Measurements from ENCODE around the gene TRIO. TPM values are rescaled to one million over a fixed set of nuclear protein-coding genes. Genes with fewer than 3 reads are reported as not detected.

TRIO gene
- total RNA-seq, 1 experiment from 2014 or later, result 99.8 TPM

DNA sequence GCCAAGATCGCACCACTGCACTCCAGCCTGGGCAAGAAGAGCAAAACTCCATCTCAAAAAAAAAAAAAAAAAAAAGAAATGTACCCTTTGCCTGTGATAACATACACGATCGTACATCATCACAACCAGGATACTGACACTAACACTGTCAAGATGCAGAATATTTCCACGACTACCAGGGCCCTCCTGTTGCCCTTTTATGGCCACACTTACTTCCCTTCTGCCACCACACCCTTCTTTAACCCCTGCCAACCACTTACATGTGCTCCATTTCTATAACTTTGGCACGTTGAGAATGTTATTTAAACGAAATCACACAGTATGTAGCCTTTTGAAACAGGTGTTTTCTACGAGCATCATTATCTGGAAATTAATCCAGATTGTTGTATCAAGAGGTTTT, 369.4 kb downstream of the TRIO start:
- no peak for TF ChIP-seq EZH2 (IDR thresholded peaks at IDR 0.05; ENCODE audit: borderline replicate concordance, low read depth, low read length, poor library complexity, severe bottlenecking)
- TF ChIP-seq, protein P1, sequence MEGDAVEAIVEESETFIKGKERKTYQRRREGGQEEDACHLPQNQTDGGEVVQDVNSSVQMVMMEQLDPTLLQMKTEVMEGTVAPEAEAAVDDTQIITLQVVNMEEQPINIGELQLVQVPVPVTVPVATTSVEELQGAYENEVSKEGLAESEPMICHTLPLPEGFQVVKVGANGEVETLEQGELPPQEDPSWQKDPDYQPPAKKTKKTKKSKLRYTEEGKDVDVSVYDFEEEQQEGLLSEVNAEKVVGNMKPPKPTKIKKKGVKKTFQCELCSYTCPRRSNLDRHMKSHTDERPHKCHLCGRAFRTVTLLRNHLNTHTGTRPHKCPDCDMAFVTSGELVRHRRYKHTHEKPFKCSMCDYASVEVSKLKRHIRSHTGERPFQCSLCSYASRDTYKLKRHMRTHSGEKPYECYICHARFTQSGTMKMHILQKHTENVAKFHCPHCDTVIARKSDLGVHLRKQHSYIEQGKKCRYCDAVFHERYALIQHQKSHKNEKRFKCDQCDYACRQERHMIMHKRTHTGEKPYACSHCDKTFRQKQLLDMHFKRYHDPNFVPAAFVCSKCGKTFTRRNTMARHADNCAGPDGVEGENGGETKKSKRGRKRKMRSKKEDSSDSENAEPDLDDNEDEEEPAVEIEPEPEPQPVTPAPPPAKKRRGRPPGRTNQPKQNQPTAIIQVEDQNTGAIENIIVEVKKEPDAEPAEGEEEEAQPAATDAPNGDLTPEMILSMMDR (conservative IDR thresholded peaks at IDR 0.05; ENCODE audit: low read depth, low read length), result no peak
- Histone ChIP-seq H3K4me3 (ENCODE audit: low read depth, low read length, poor library complexity, severe bottlenecking) (no peak overlapping the region), H3K27ac (ENCODE audit: low read depth, low read length, poor library complexity, severe bottlenecking) (no peak overlapping the region), H3K27me3 (replicated peaks; ENCODE audit: insufficient read depth, low read depth, low read length, poor library complexity) (no peaks in the 10 kb centered on the region), H3K9me3 (ENCODE audit: low read depth, low read length, poor library complexity, severe bottlenecking) (no peaks in the 10 kb centered on the region), H3K4me1 (ENCODE audit: insufficient read depth, low read length, poor library complexity, severe bottlenecking) (no peaks in the 10 kb centered on the region), H3K36me3 (ENCODE audit: insufficient read depth, low read length, poor library complexity, severe bottlenecking) (peaks cover 3% of the 10 kb centered on the region)
- ChIA-PET POLR2A (ENCODE audit: low non-redundant PET) (no interaction called here), CTCF (no interaction called here)
- intact Hi-C loops (cut with micrococcal nuclease; ENCODE audit: unreplicated experiment), result no loop called here
- DNase-seq (ENCODE audit: low spot score), result no peak
- no TSS peak for BruUV-seq (replicated peaks)

DNA sequence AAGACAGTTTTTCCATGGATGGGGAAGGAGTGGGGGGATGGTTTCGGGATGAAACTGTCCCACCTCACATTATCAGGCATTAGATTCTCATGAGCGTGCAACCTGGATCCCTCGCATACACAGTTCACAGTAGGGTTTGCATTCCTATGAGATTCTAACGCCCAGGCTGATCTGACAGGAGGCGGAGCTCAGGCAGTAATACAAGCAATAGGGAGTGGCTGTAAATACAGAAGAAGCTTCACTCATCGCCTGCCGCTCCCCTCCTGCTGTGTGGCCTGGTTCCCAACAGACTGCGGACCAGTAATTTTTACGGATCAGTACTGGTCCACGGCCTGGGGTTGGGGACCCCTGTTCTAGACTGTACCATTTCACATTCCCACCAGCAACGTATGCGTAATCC, 370.1 kb downstream of the TRIO start:
- ChIA-PET POLR2A (ENCODE audit: low non-redundant PET) (no interaction called here), CTCF (no interaction called here)
- Histone ChIP-seq H3K27ac (ENCODE audit: low read depth, low read length, poor library complexity, severe bottlenecking) (no peak overlapping the region), H3K9me3 (ENCODE audit: low read depth, low read length, poor library complexity, severe bottlenecking) (no peaks in the 10 kb centered on the region), H3K4me1 (ENCODE audit: insufficient read depth, low read length, poor library complexity, severe bottlenecking) (no peaks in the 10 kb centered on the region), H3K36me3 (ENCODE audit: insufficient read depth, low read length, poor library complexity, severe bottlenecking) (peaks cover 3% of the 10 kb centered on the region), H3K4me3 (ENCODE audit: low read depth, low read length, poor library complexity, severe bottlenecking) (no peak overlapping the region), H3K27me3 (replicated peaks; ENCODE audit: insufficient read depth, low read depth, low read length, poor library complexity) (no peaks in the 10 kb centered on the region)
- TF ChIP-seq, protein P1 (conservative IDR thresholded peaks at IDR 0.05; ENCODE audit: low read depth, low read length), result no peak
- no peak for TF ChIP-seq EZH2 (IDR thresholded peaks at IDR 0.05; ENCODE audit: borderline replicate concordance, low read depth, low read length, poor library complexity, severe bottlenecking)
- intact Hi-C loops (cut with micrococcal nuclease; ENCODE audit: unreplicated experiment), result no loop called here
- no peak for DNase-seq (ENCODE audit: low spot score)
- no TSS peak for BruUV-seq (replicated peaks)

DNA sequence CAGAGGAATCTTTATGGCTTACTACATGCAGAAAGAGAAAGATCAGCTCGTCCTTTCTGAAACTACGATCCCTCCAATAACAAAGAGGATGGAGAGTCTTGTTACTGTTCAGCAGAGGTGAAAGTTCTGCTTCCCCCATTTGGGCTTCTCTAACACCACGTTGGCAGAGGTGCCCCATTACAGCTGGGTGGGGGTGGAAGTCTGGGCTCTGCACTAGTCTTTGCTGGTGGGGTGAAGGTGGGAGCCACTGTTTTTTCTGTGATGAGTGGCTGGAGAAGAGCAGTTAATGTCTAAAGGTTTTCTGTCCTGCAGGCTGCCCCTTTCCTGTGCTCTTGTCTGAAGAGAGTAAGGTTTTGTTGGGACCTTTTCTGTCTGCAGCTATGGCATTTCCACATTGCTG, 373.8 kb downstream of the TRIO start:
- H3K4me1 ChIP-seq (ENCODE audit: insufficient read depth, low read length, poor library complexity, severe bottlenecking), result no peaks in the 10 kb centered on the region
- H3K36me3 ChIP-seq (ENCODE audit: insufficient read depth, low read length, poor library complexity, severe bottlenecking), result no peaks in the 10 kb centered on the region
- no peak for DNase-seq (ENCODE audit: low spot score)
- intact Hi-C loops (cut with micrococcal nuclease; ENCODE audit: unreplicated experiment), result no loop called here
- H3K4me3 ChIP-seq (ENCODE audit: low read depth, low read length, poor library complexity, severe bottlenecking), result no peak overlapping the region
- H3K27me3 ChIP-seq (replicated peaks; ENCODE audit: insufficient read depth, low read depth, low read length, poor library complexity), result no peaks in the 10 kb centered on the region
- no peak overlapping the region for H3K27ac ChIP-seq (ENCODE audit: low read depth, low read length, poor library complexity, severe bottlenecking)
- H3K9me3 ChIP-seq (ENCODE audit: low read depth, low read length, poor library complexity, severe bottlenecking), result no peaks in the 10 kb centered on the region
- BruUV-seq (replicated peaks), result no TSS peak
- ChIA-PET CTCF (no interaction called here), POLR2A (ENCODE audit: low non-redundant PET) (no interaction called here)
- TF ChIP-seq EZH2 (IDR thresholded peaks at IDR 0.05; ENCODE audit: borderline replicate concordance, low read depth, low read length, poor library complexity, severe bottlenecking), result no peak
- TF ChIP-seq, protein P1 (conservative IDR thresholded peaks at IDR 0.05; ENCODE audit: low read depth, low read length), result no peak

Measured in A673 (cell line).